CD4-positive, alpha-beta memory T cell (primary cell): ENCODE data around the gene CACNA1C. TPM values are rescaled to one million over a fixed set of nuclear protein-coding genes. Genes with fewer than 3 reads are reported as not detected.

ENCODE experiments used
- CTCF ChIA-PET: fragments of 350-600 bp; sonication (Branson Sonifier 250); formaldehyde crosslinking; loops from one replicate; lab custom pipeline; 2021; ENCODE audit warnings: inconsistent platforms; ENCODE audit not compliant: partially characterized antibody; lab: Charles Lee
- POLR2A ChIA-PET: fragments of 350-600 bp; sonication (Branson Sonifier 250); formaldehyde crosslinking; loops from one replicate; lab custom pipeline; 2021; ENCODE audit not compliant: partially characterized antibody; lab: Charles Lee
- DNase-seq, 5 donors: peaks; one replicate each; pipeline versions ENCODE4 v3.0.0 to v3.0.0-alpha.2; 2020 to 2022; ENCODE audit warnings: mixed read lengths in 1 of 5
- H3K27ac ChIP-seq: one replicate; pipeline ENCODE4 v1.7.0; 2013; ENCODE audit warnings: low read depth, low read length
- H3K27me3 ChIP-seq: 2 replicates; pipeline ENCODE4 v1.7.0; 2013; ENCODE audit warnings: mild to moderate bottlenecking, low read length, moderate library complexity; ENCODE audit not compliant: insufficient read depth
- H3K36me3 ChIP-seq: 2 replicates; pipeline ENCODE4 v1.7.0; 2013; ENCODE audit warnings: mild to moderate bottlenecking, low read length, moderate library complexity; ENCODE audit not compliant: insufficient read depth
- H3K4me1 ChIP-seq: 2 replicates; pipeline ENCODE4 v1.7.0; 2013; ENCODE audit warnings: mild to moderate bottlenecking, low read length, moderate library complexity; ENCODE audit not compliant: insufficient read depth
- H3K4me3 ChIP-seq, 2 donors: one replicate each; pipeline ENCODE4 v1.7.0; 2013; ENCODE audit warnings: low read length in 2 of 2, mild to moderate bottlenecking in 1 of 2
- H3K9me3 ChIP-seq, 2 donors: one replicate each; pipeline ENCODE4 v1.7.0; 2013; ENCODE audit warnings: low read length in 2 of 2, control low read depth in 1 of 2; ENCODE audit not compliant: control insufficient read depth in 1 of 2
- H3K27ac Mint-ChIP-seq, 7 donors: one replicate each; pipeline ENCODE4 v1.8.0; 2020 to 2021; ENCODE audit warnings: mixed read lengths in 7 of 7, mild to moderate bottlenecking in 6 of 7, inconsistent platforms in 3 of 7, moderate library complexity in 3 of 7
- H3K27me3 Mint-ChIP-seq, 2 donors: one replicate each; pipeline ENCODE4 v1.8.0; 2020 to 2021; ENCODE audit warnings: mixed read lengths in 2 of 2
- H3K36me3 Mint-ChIP-seq, 2 donors: one replicate each; pipeline ENCODE4 v1.8.0; 2020 to 2021; ENCODE audit warnings: mixed read lengths in 2 of 2, inconsistent platforms in 1 of 2, mild to moderate bottlenecking in 1 of 2
- H3K4me1 Mint-ChIP-seq, 4 donors: one replicate each; pipeline ENCODE4 v1.8.0; 2020 to 2021; ENCODE audit warnings: mixed read lengths in 4 of 4, mild to moderate bottlenecking in 1 of 4
- H3K4me3 Mint-ChIP-seq, 8 donors: one replicate each; pipeline ENCODE4 v1.8.0; 2020 to 2021; ENCODE audit warnings: mixed read lengths in 8 of 8, mild to moderate bottlenecking in 7 of 8, moderate library complexity in 6 of 8, inconsistent platforms in 3 of 8
- H3K9me3 Mint-ChIP-seq, 8 donors: one replicate each; pipeline ENCODE4 v1.8.0; 2020 to 2021; ENCODE audit warnings: mixed read lengths in 8 of 8, mild to moderate bottlenecking in 5 of 8, inconsistent platforms in 3 of 8, moderate library complexity in 1 of 8
- intact Hi-C: fragments of 100-400 bp; cut with micrococcal nuclease; formaldehyde crosslinking; loops from one replicate; pipeline ENCODE4 v1.15.1; 2023
- polyA plus RNA-seq, 2 donors: library from polyadenylated mRNA; unstranded; fragments of 300-500 nt; fragmentation: Illumina TruSeq; gene quantifications; one replicate each; pipeline ENCODE4 v1.2.3, GENCODE V29; 2021
- total RNA-seq, 2 experiments: library from RNA; stranded (reverse); gene quantifications; one replicate each; pipeline ENCODE4 v1.2.3, GENCODE V29; 2021

CACNA1C gene
- total and polyA plus RNA-seq, 4 experiments from 2014 or later, result 0.05 to 0.21 (median 0.07) TPM

- no peaks in the 10 kb centered on the region for H3K27me3 ChIP-seq
- Mint-ChIP-seq H3K4me3 (no peak overlapping the region), H3K36me3 (no peaks in the 10 kb centered on the region), H3K27ac (no peak overlapping the region), H3K9me3 (no peaks in the 10 kb centered on the region), H3K4me1 (peaks cover 4 to 9% (median 6%) of the 10 kb centered on the region in 4 donors), H3K27me3 (peaks cover 5 to 10% of the 10 kb centered on the region in 2 donors)
- intact Hi-C loops, result no loop called here
- no peaks in the 10 kb centered on the region for H3K36me3 ChIP-seq
- no peaks in the 10 kb centered on the region for H3K4me1 ChIP-seq
- DNase-seq, result no peak
- H3K27ac ChIP-seq, result no peak overlapping the region
- no peaks in the 10 kb centered on the region for H3K9me3 ChIP-seq
- POLR2A ChIA-PET, result no interaction called here
- H3K4me3 ChIP-seq, result no peak overlapping the region
- CTCF ChIA-PET, result no interaction called here
These were observed 244.9 kb downstream of the CACNA1C start for GRCh38 chr12:2297658-2298057.

GRCh38 chr12:2298556-2299200 is 245.9 kb downstream of the CACNA1C start:
- CTCF ChIA-PET, result no interaction called here
- H3K4me1 Mint-ChIP-seq, result peaks cover 4 to 9% (median 6%) of the 10 kb centered on the region in 4 donors
- no peak overlapping the region for H3K27ac Mint-ChIP-seq
- peaks cover 5 to 10% of the 10 kb centered on the region in 2 donors for H3K27me3 Mint-ChIP-seq
- H3K9me3 Mint-ChIP-seq, result no peaks in the 10 kb centered on the region
- H3K36me3 Mint-ChIP-seq, result no peaks in the 10 kb centered on the region
- intact Hi-C loops, result no loop called here
- no peaks in the 10 kb centered on the region for H3K27me3 ChIP-seq
- no peak for DNase-seq
- H3K36me3 ChIP-seq, result no peaks in the 10 kb centered on the region
- no peaks in the 10 kb centered on the region for H3K9me3 ChIP-seq
- H3K4me1 ChIP-seq, result no peaks in the 10 kb centered on the region
- H3K27ac ChIP-seq, result no peak overlapping the region
- POLR2A ChIA-PET, result no interaction called here
- H3K4me3 ChIP-seq, result no peak overlapping the region
- no peak overlapping the region for H3K4me3 Mint-ChIP-seq

- DNase-seq, result no peak
- H3K4me1 Mint-ChIP-seq, result peaks cover 4 to 6% (median 6%) of the 10 kb centered on the region in 4 donors
- POLR2A ChIA-PET, result no interaction called here
- H3K4me3 Mint-ChIP-seq, result no peak overlapping the region
- intact Hi-C loops, result no loop called here
- Histone ChIP-seq H3K27me3 (no peaks in the 10 kb centered on the region), H3K27ac (no peak overlapping the region), H3K4me3 (no peak overlapping the region), H3K36me3 (no peaks in the 10 kb centered on the region), H3K9me3 (no peaks in the 10 kb centered on the region), H3K4me1 (no peaks in the 10 kb centered on the region)
- H3K27ac Mint-ChIP-seq, result no peak overlapping the region
- H3K9me3 Mint-ChIP-seq, result no peaks in the 10 kb centered on the region
- CTCF ChIA-PET, result interaction anchor here (2.3 kb wide), 1 partner anchor 8 kb away, joined by 8 read pairs; no protein-coding TSS in a partner anchor
- H3K36me3 Mint-ChIP-seq, result no peaks in the 10 kb centered on the region
- H3K27me3 Mint-ChIP-seq, result peaks cover 5 to 10% of the 10 kb centered on the region in 2 donors
These were observed 246.4 kb downstream of the CACNA1C start for GRCh38 chr12:2299206-2299605.

GRCh38 chr12:2300168-2300567 is 247.4 kb downstream of the CACNA1C start:
- ChIA-PET CTCF (interaction anchor here (2.3 kb wide), 1 partner anchor 9 kb away, joined by 8 read pairs; no protein-coding TSS in a partner anchor), POLR2A (no interaction called here)
- Mint-ChIP-seq H3K9me3 (no peaks in the 10 kb centered on the region), H3K36me3 (no peaks in the 10 kb centered on the region), H3K27me3 (peaks cover 2 to 7% of the 10 kb centered on the region in 2 donors), H3K4me3 (no peak overlapping the region), H3K27ac (no peak overlapping the region), H3K4me1 (peaks cover 1 to 3% (median 2%) of the 10 kb centered on the region in 4 donors)
- H3K36me3 ChIP-seq, result no peaks in the 10 kb centered on the region
- H3K4me3 ChIP-seq, result no peak overlapping the region
- H3K27me3 ChIP-seq, result no peaks in the 10 kb centered on the region
- no peaks in the 10 kb centered on the region for H3K9me3 ChIP-seq
- no peaks in the 10 kb centered on the region for H3K4me1 ChIP-seq
- H3K27ac ChIP-seq, result no peak overlapping the region
- DNase-seq, result no peak
- intact Hi-C loops, result no loop called here

DNA sequence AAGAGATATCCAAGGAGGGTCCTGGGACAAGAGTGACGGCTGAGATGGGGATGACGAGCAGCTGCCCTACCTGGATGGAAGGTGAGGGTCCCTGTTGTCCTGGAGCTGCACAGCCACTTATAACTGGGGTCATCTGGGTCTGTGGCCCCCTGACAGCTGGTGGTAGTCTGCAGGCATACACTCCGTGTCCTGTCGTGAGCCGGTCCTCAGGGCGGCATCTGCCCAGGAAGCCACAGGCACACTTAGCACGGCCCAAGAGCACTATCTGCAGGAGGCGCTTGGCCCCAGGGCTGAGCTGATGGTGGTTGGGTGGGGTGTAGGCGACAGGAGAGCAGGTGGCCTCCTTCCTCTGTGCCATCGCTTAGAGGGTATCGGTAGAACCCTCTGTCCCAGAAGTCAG is 248.1 kb downstream of the CACNA1C start:
- no peak overlapping the region for H3K27ac ChIP-seq
- Mint-ChIP-seq H3K4me1 (peaks cover 0 to 1% (median 0%) of the 10 kb centered on the region in 4 donors), H3K9me3 (no peaks in the 10 kb centered on the region), H3K27me3 (peaks cover 3 to 7% of the 10 kb centered on the region in 2 donors), H3K27ac (no peak overlapping the region), H3K4me3 (no peak overlapping the region), H3K36me3 (no peaks in the 10 kb centered on the region)
- POLR2A ChIA-PET, result no interaction called here
- H3K4me3 ChIP-seq, result no peak overlapping the region
- CTCF ChIA-PET, result interaction anchor here (2.3 kb wide), 1 partner anchor 10 kb away, joined by 8 read pairs; no protein-coding TSS in a partner anchor
- intact Hi-C loops, result no loop called here
- H3K4me1 ChIP-seq, result no peaks in the 10 kb centered on the region
- H3K27me3 ChIP-seq, result no peaks in the 10 kb centered on the region
- DNase-seq, result no peak
- no peaks in the 10 kb centered on the region for H3K36me3 ChIP-seq
- H3K9me3 ChIP-seq, result no peaks in the 10 kb centered on the region

DNA sequence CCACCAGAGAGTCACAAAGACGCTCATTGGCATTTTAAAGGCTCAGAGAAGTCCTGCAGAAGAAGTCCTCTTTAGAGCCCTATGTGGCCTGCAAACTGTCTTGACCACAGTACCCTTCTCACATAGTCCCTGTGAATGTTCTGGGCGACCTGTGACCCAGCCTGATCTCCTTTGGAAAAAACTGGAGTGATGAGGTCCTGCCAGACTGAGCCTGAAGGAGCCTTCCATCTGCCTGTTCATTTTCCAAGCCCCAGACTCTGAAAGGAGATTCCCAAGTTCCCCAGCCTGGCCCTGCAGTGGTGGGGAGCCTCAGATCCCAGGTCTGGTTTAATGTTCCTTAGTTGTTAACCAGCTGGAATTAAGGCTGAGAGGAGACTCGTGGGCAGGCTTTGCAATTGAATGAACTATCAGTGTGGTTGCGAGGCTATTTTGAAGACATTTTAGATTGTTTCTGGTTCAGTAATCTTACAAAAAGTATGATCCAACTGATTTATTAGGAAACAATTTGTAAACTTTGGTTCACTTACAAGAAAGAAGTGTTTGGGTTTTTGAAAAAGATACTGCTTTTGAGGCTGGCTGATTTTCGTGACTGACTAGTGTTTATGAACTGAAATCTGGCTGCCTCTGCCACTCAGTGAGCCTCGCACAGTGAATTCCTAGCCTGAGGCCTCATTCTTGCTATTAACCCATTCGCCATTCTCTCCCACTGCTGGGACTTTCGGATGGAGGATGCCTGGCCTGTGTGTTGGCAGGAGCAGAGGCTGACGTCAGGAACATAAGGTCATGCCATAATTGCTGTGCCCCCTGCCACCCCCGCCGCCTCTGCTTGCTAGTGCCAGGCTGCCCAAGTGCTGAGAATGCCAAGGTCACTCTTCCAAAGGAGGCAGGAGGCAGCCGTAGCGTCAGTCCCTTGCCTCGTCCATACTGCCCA is 249.0 kb downstream of the CACNA1C start:
- Histone ChIP-seq H3K9me3 (no peaks in the 10 kb centered on the region), H3K4me3 (no peak overlapping the region), H3K4me1 (no peaks in the 10 kb centered on the region), H3K27ac (no peak overlapping the region), H3K27me3 (no peaks in the 10 kb centered on the region), H3K36me3 (no peaks in the 10 kb centered on the region)
- Mint-ChIP-seq H3K4me3 (no peak overlapping the region), H3K36me3 (no peaks in the 10 kb centered on the region), H3K9me3 (no peaks in the 10 kb centered on the region), H3K27me3 (peaks cover 3 to 5% of the 10 kb centered on the region in 2 donors), H3K27ac (no peak overlapping the region), H3K4me1 (peaks cover 0 to 1% (median 0%) of the 10 kb centered on the region in 4 donors)
- ChIA-PET POLR2A (no interaction called here), CTCF (interaction anchor here (2.3 kb wide), 1 partner anchor 11 kb away, joined by 8 read pairs; no protein-coding TSS in a partner anchor)
- intact Hi-C loops, result no loop called here
- DNase-seq, result no peak
